ENCODE measurements around the gene KCTD15. TPM values are rescaled to one million over a fixed set of nuclear protein-coding genes. Genes with fewer than 3 reads are reported as not detected.

KCTD15 gene
- total and polyA plus RNA-seq, 8 donors: 14.8 to 33.8 (median 19.0) TPM

- Histone ChIP-seq H3K27ac (no peak overlapping the region), H3K36me3 (no peaks in the 10 kb centered on the region), H3K4me1 (no peaks in the 10 kb centered on the region), H3K27me3 (no peaks in the 10 kb centered on the region), H3K9me3 (no peaks in the 10 kb centered on the region), H3K4me3 (no peak overlapping the region)
- DNase-seq: peak in 1 of 6 donors; percentile 55
- ATAC-seq: no peak
- intact Hi-C loops (cut with DNase I): loop anchor here (5.0 to 10.0 kb wide), 4 partner anchors 341 to 536 kb away; no protein-coding TSS in a partner anchor
- no peak for TF ChIP-seq CTCF (IDR thresholded peaks at IDR 0.05)
- WGBS, 2 donors: 82 to 88% methylated on average over 23 of the region's 23 CpGs
- FAIRE-seq: no peak
Measured at GRCh38 chr19:33772858-33773180, 23.9 kb upstream of the KCTD15 start.

- Histone ChIP-seq H3K4me3 (no peak overlapping the region), H3K9me3 (no peaks in the 10 kb centered on the region), H3K27ac (no peak overlapping the region), H3K4me1 (no peaks in the 10 kb centered on the region), H3K36me3 (no peaks in the 10 kb centered on the region), H3K27me3 (no peaks in the 10 kb centered on the region)
- TF ChIP-seq CTCF (IDR thresholded peaks at IDR 0.05): no peak
- no peak for FAIRE-seq
- no peak for DNase-seq
- intact Hi-C loops (cut with DNase I): loop anchor here (5.0 to 10.0 kb wide), 4 partner anchors 342 to 537 kb away; no protein-coding TSS in a partner anchor
- ATAC-seq: no peak
- 31 to 44% methylated on average over 6 of the region's 6 CpGs for WGBS, 2 donors
Measured at GRCh38 chr19:33773704-33774624, 22.7 kb upstream of the KCTD15 start.

GRCh38 chr19:33774751-33775150 lies 21.9 kb upstream of the KCTD15 start:
- no peaks in the 10 kb centered on the region for H3K9me3 ChIP-seq
- TF ChIP-seq CTCF (IDR thresholded peaks at IDR 0.05): no peak
- no peak for DNase-seq
- no peak overlapping the region for H3K4me3 ChIP-seq
- WGBS, 2 donors: 49 to 61% methylated on average over 6 of the region's 6 CpGs
- H3K27ac ChIP-seq: no peak overlapping the region
- H3K36me3 ChIP-seq: no peaks in the 10 kb centered on the region
- H3K4me1 ChIP-seq: no peaks in the 10 kb centered on the region
- FAIRE-seq: no peak
- intact Hi-C loops (cut with DNase I): loop anchor here (5.0 to 10.0 kb wide), 6 partner anchors 228 to 537 kb away; no protein-coding TSS in a partner anchor
- H3K27me3 ChIP-seq: peaks cover 0 to under 1% (median 0%) of the 10 kb centered on the region in 4 donors
- ATAC-seq: no peak

- DNase-seq (no peak), ATAC-seq (no peak), FAIRE-seq (no peak)
- Histone ChIP-seq H3K36me3 (no peaks in the 10 kb centered on the region), H3K9me3 (no peaks in the 10 kb centered on the region), H3K27ac (no peak overlapping the region), H3K4me3 (no peak overlapping the region), H3K4me1 (no peaks in the 10 kb centered on the region), H3K27me3 (peaks cover 0 to 4% (median 0%) of the 10 kb centered on the region in 4 donors)
- intact Hi-C loops (cut with DNase I): loop anchor here (5.0 to 10.0 kb wide), 4 partner anchors 226 to 531 kb away; no protein-coding TSS in a partner anchor
- 69 to 83% methylated on average over 9 of the region's 9 CpGs for WGBS, 2 donors
- TF ChIP-seq CTCF (IDR thresholded peaks at IDR 0.05): no peak
Measured at GRCh38 chr19:33775731-33776487, 20.8 kb upstream of the KCTD15 start.
